HPDE6-E6E7 (cell line): ENCODE results near the gene SIK1.

Experiments
- DNase-seq: peaks from one replicate; pipeline ENCODE4 v3.0.0; 2011; ENCODE audit warnings: missing footprints; ENCODE audit errors: extremely low spot score

Gene SIK1

GRCh38 chr21:43367296-43367695, 59.6 kb downstream of the SIK1 start:
- DNase-seq = no peak

DNA sequence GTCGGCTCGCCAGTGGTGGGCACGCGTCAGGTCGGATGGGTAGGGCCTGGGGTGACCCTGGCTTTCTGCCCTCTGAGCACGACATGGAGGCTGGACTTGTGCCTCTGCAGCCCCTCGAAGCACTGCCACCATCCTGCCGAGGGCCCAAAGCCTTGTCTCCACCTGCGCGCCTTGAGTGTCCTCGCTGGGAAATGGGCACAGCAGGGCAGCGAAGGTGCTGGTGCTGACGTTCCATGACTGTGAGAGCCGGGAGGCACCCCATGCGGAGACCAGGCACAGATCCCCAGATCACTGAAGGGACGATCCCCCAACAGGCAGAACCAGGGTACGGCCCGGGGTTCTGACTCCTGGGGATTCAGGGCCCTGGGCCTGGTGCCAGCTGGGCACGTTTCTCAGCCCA, 60.3 kb downstream of the SIK1 start:
- DNase-seq = no peak

DNA sequence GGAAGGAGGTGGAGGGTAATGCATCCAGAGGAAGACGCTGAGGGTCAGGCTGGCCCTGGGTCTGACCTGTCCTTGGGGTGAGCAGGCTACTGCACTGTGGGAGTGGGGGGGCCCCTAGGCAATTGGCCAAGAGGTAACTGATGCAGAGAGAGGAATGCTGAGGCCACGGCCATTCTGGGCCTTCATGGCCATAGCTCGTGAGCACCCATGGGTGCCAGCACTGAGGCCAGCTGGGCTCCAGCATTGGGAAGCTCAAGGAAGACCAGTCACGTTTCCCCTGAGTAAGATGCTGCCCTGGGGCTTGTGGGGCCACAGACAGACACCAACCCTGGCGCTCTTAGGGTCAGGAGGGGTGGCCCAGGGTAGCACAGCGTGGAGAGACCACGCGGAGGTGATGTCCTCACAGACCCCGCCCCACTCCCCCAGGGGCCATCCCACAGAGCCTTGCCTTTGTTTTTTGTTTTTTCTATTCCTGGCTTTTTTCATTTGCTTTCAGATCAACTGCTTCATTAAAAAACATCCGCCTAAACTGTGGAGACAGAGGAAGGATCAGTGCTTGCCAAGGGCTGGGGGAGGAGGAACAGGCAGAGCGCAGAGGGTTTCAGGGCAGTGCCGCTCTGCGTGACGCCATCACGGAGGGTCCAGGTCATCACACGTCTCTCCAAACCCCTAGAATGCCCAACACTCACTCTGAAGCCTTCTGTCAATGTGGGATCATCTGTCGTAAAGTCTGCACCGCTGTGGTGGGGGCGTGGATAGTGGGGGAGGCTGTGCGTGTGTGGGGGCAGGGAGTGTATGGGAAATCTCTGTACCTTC, 61.1 kb downstream of the SIK1 start:
- no peak for DNase-seq

GRCh38 chr21:43364851-43365424, 62.0 kb downstream of the SIK1 start:
- DNase-seq = no peak
